Smooth muscle cell (in vitro differentiated cells): Measurements from ENCODE around the gene TDRD9. TPM values are rescaled to one million over a fixed set of nuclear protein-coding genes. Genes with fewer than 3 reads are reported as not detected.

ENCODE experiments used
- DNase-seq: peaks from one replicate; lab custom pipeline; 2025; ENCODE audit not compliant: unreplicated experiment; lab: John Stamatoyannopoulos, UW
- H2AFZ ChIP-seq: fragments of 200-600 bp; sonication (generic); 2 replicates; pipeline ENCODE4 v1.6.0; 2016; ENCODE audit warnings: antibody characterized with exemption, low read depth, mild to moderate bottlenecking
- H3F3A ChIP-seq: fragments of 200-600 bp; sonication (generic); 2 replicates; pipeline ENCODE4 v1.6.0; 2017; ENCODE audit warnings: antibody characterized with exemption, low read depth
- H3K27ac ChIP-seq: fragments of 200-600 bp; sonication (generic); 2 replicates; pipeline ENCODE4 v1.5.1; 2016; ENCODE audit warnings: low read depth, mild to moderate bottlenecking
- H3K27me3 ChIP-seq: fragments of 200-600 bp; sonication (generic); 2 replicates; pipeline ENCODE4 v1.6.1; 2016; ENCODE audit warnings: low read depth, mild to moderate bottlenecking
- H3K36me3 ChIP-seq: fragments of 200-600 bp; sonication (generic); 2 replicates; pipeline ENCODE4 v1.5.1; 2016; ENCODE audit warnings: low read depth
- H3K4me1 ChIP-seq: fragments of 200-600 bp; sonication (generic); 2 replicates; pipeline ENCODE4 v1.5.1; 2016; ENCODE audit warnings: low read depth
- H3K4me2 ChIP-seq: fragments of 200-600 bp; sonication (generic); 2 replicates; pipeline ENCODE4 v1.6.0; 2016; ENCODE audit warnings: mild to moderate bottlenecking
- H3K4me3 ChIP-seq: fragments of 200-600 bp; sonication (generic); 2 replicates; pipeline ENCODE4 v1.5.1; 2016; ENCODE audit warnings: mild to moderate bottlenecking
- H3K79me2 ChIP-seq: fragments of 200-600 bp; sonication (generic); 2 replicates; pipeline ENCODE4 v1.6.0; 2016; ENCODE audit warnings: low read depth, mild to moderate bottlenecking
- H3K9ac ChIP-seq: fragments of 200-600 bp; sonication (generic); 2 replicates; pipeline ENCODE4 v1.6.0; 2016; ENCODE audit warnings: low read depth
- H3K9me3 ChIP-seq: fragments of 200-600 bp; sonication (generic); replicated peaks from 2 replicates; pipeline ENCODE4 v1.5.1; 2016; ENCODE audit warnings: low read depth
- H4K20me1 ChIP-seq: fragments of 200-600 bp; sonication (generic); 2 replicates; pipeline ENCODE4 v1.6.0; 2016; ENCODE audit warnings: low read depth
- CTCF ChIP-seq: fragments of 200-600 bp; sonication (generic); IDR thresholded peaks from 2 replicates; pipeline ENCODE4 v1.5.1; 2017; ENCODE audit warnings: borderline replicate concordance, mild to moderate bottlenecking, antibody characterized with exemption; ENCODE audit not compliant: insufficient read depth, poor library complexity, severe bottlenecking
- WGBS: methylation state at CpG from one replicate; pipeline ENCODE4 v1.1.7; 2016; ENCODE audit warnings: low lambda C conversion rate; 5-methylcytosine and 5-hydroxymethylcytosine counted together
- polyA plus RNA-seq: library from polyadenylated mRNA; unstranded; fragments of >200 nt; fragmentation: Nextera tagmentation; extraction: Ambion mirVana; gene quantifications from 2 replicates; pipeline ENCODE4 v1.2.1, GENCODE V29; 2016
- total RNA-seq: library from RNA; depleted of rRNA; stranded (reverse); fragments of >200 nt; gene quantifications from 2 replicates; pipeline ENCODE4 v1.2.3, GENCODE V29; 2014

TDRD9 gene
- total and polyA plus RNA-seq, 2 experiments from 2014 or later, result 1.0 TPM; not detected in 1

- no peaks in the 10 kb centered on the region for H3F3A ChIP-seq
- DNase-seq, result no peak
- TF ChIP-seq CTCF, result no peak
- no peaks in the 10 kb centered on the region for H3K36me3 ChIP-seq
- H2AFZ ChIP-seq, result no peak overlapping the region
- no peak overlapping the region for H3K27ac ChIP-seq
- no peak overlapping the region for H3K4me2 ChIP-seq
- H3K9me3 ChIP-seq, result no peaks in the 10 kb centered on the region
- H3K4me1 ChIP-seq, result no peaks in the 10 kb centered on the region
- no peak overlapping the region for H3K9ac ChIP-seq
- H3K27me3 ChIP-seq, result no peaks in the 10 kb centered on the region
- H3K4me3 ChIP-seq, result no peak overlapping the region
- H3K79me2 ChIP-seq, result no peaks in the 10 kb centered on the region
- 82% methylated on average over 10 of the region's 10 CpGs for WGBS
- no peaks in the 10 kb centered on the region for H4K20me1 ChIP-seq
These were observed 135.7 kb downstream of the TDRD9 start for GRCh38 chr14:104064003-104064402.

GRCh38 chr14:104066279-104066678 is 138.0 kb downstream of the TDRD9 start:
- Histone ChIP-seq H3K79me2 (no peaks in the 10 kb centered on the region), H3F3A (no peaks in the 10 kb centered on the region), H3K9me3 (no peaks in the 10 kb centered on the region), H3K27me3 (no peaks in the 10 kb centered on the region), H4K20me1 (no peaks in the 10 kb centered on the region), H2AFZ (no peak overlapping the region), H3K36me3 (no peaks in the 10 kb centered on the region), H3K9ac (no peak overlapping the region), H3K4me3 (no peak overlapping the region), H3K4me1 (no peaks in the 10 kb centered on the region), H3K27ac (no peak overlapping the region), H3K4me2 (no peak overlapping the region)
- WGBS, result 64% methylated on average over 5 of the region's 5 CpGs
- no peak for TF ChIP-seq CTCF
- DNase-seq, result no peak

- Histone ChIP-seq H3K79me2 (no peaks in the 10 kb centered on the region), H4K20me1 (no peaks in the 10 kb centered on the region), H3K4me1 (no peaks in the 10 kb centered on the region), H3K9me3 (no peaks in the 10 kb centered on the region), H2AFZ (no peak overlapping the region), H3K27ac (no peak overlapping the region), H3K4me2 (no peak overlapping the region), H3K36me3 (no peaks in the 10 kb centered on the region), H3K9ac (no peak overlapping the region), H3F3A (no peaks in the 10 kb centered on the region), H3K4me3 (no peak overlapping the region), H3K27me3 (no peaks in the 10 kb centered on the region)
- DNase-seq, result no peak
- 77% methylated on average over 4 of the region's 4 CpGs for WGBS
- no peak for TF ChIP-seq CTCF
These were observed 138.6 kb downstream of the TDRD9 start for GRCh38 chr14:104066719-104067295.

- no peak for TF ChIP-seq CTCF
- no peak overlapping the region for H3K27ac ChIP-seq
- H3K4me1 ChIP-seq, result no peaks in the 10 kb centered on the region
These were observed 141.3 kb downstream of the TDRD9 start for GRCh38 chr14:104069541-104069940.

More at GRCh38 chr14:104069541-104069940, 141.3 kb downstream of the TDRD9 start:
- Histone ChIP-seq H3K4me2 (no peak overlapping the region), H3K27me3 (no peaks in the 10 kb centered on the region), H3K9me3 (no peaks in the 10 kb centered on the region), H3K36me3 (no peaks in the 10 kb centered on the region), H3K9ac (no peak overlapping the region), H4K20me1 (no peaks in the 10 kb centered on the region), H2AFZ (no peak overlapping the region), H3K4me3 (no peak overlapping the region), H3F3A (no peaks in the 10 kb centered on the region), H3K79me2 (no peaks in the 10 kb centered on the region)
- DNase-seq, result no peak
- WGBS, result 91% methylated on average over 7 of the region's 7 CpGs
